Neural progenitor cell (in vitro differentiated cells): ENCODE measurements around the gene CDRT4. TPM values are rescaled to one million over a fixed set of nuclear protein-coding genes. Genes with fewer than 3 reads are reported as not detected.

Experiments used
- DNase-seq: peaks from one replicate; pipeline ENCODE4 v3.0.0-alpha.2; 2016; ENCODE audit warnings: low spot score
- H2AFZ ChIP-seq: fragments of 200-600 bp; sonication (generic); replicated peaks from 2 replicates; pipeline ENCODE4 v1.6.1; 2016; ENCODE audit warnings: antibody characterized with exemption
- H3F3A ChIP-seq: fragments of 200-600 bp; sonication (generic); 2 replicates; pipeline ENCODE4 v1.6.1; 2016; ENCODE audit warnings: antibody characterized with exemption, low read depth
- H3K27ac ChIP-seq: fragments of 200-600 bp; sonication (generic); 2 replicates; pipeline ENCODE4 v1.5.1; 2016; ENCODE audit warnings: mild to moderate bottlenecking
- H3K27me3 ChIP-seq: fragments of 200-600 bp; sonication (generic); 2 replicates; pipeline ENCODE4 v1.6.1; 2016; ENCODE audit warnings: mild to moderate bottlenecking, moderate library complexity
- H3K36me3 ChIP-seq: fragments of 200-600 bp; sonication (generic); 2 replicates; pipeline ENCODE4 v1.5.1; 2016
- H3K4me1 ChIP-seq: fragments of 200-600 bp; sonication (generic); 2 replicates; pipeline ENCODE4 v1.6.1; 2016; ENCODE audit warnings: mixed run types
- H3K4me2 ChIP-seq: fragments of 200-600 bp; sonication (generic); 2 replicates; pipeline ENCODE4 v1.6.1; 2016
- H3K4me3 ChIP-seq: fragments of 200-600 bp; sonication (generic); 2 replicates; pipeline ENCODE4 v1.5.1; 2016
- H3K79me2 ChIP-seq: fragments of 200-600 bp; sonication (generic); 2 replicates; pipeline ENCODE4 v1.6.1; 2016; ENCODE audit warnings: low read depth
- H3K9ac ChIP-seq: fragments of 200-600 bp; sonication (generic); 2 replicates; pipeline ENCODE4 v1.6.1; 2016
- H3K9me3 ChIP-seq: fragments of 200-600 bp; sonication (generic); 2 replicates; pipeline ENCODE4 v1.5.1; 2016; ENCODE audit warnings: low read depth
- H4K20me1 ChIP-seq: fragments of 200-600 bp; sonication (generic); 2 replicates; pipeline ENCODE4 v1.6.1; 2016; ENCODE audit warnings: low read depth
- H3K27ac Mint-ChIP-seq: 3 replicates; pipeline ENCODE4 v1.8.0; 2021; ENCODE audit warnings: mixed read lengths
- H3K27me3 Mint-ChIP-seq: 2 replicates; pipeline ENCODE4 v1.8.0; 2022; ENCODE audit warnings: low read depth, mild to moderate bottlenecking, inconsistent platforms, moderate library complexity, mixed read lengths; ENCODE audit not compliant: insufficient read depth
- H3K36me3 Mint-ChIP-seq: 3 replicates; pipeline ENCODE4 v1.8.0; 2021; ENCODE audit warnings: mixed read lengths
- H3K4me1 Mint-ChIP-seq: 3 replicates; pipeline ENCODE4 v1.8.0; 2021; ENCODE audit warnings: mixed read lengths
- H3K4me3 Mint-ChIP-seq: 3 replicates; pipeline ENCODE4 v1.8.0; 2021; ENCODE audit warnings: mild to moderate bottlenecking, moderate library complexity, mixed read lengths
- H3K9me3 Mint-ChIP-seq: 3 replicates; pipeline ENCODE4 v1.8.0; 2020; ENCODE audit warnings: mixed read lengths
- EZH2 ChIP-seq: fragments of 200-600 bp; sonication (generic); IDR thresholded peaks from 2 replicates; pipeline ENCODE4 v1.6.1; 2017; ENCODE audit warnings: antibody characterized with exemption, mild to moderate bottlenecking, moderate library complexity
- EZH2phosphoT487 ChIP-seq: fragments of 200-600 bp; sonication (generic); IDR thresholded peaks from 2 replicates; pipeline ENCODE4 v1.6.1; 2017; ENCODE audit warnings: antibody characterized with exemption
- total RNA-seq: library from RNA; depleted of rRNA; stranded (reverse); fragments of >200 nt; gene quantifications from 2 replicates; pipeline ENCODE4 v1.2.3, GENCODE V29; 2015; ENCODE audit warnings: low replicate concordance
- TF ChIP-seq, protein P1 (sequence below): fragments of 200-600 bp; sonication (generic); IDR thresholded peaks from 2 replicates; pipeline ENCODE4 v1.5.1; 2017; ENCODE audit warnings: antibody characterized with exemption, mild to moderate bottlenecking

Gene CDRT4
- total RNA-seq, 1 donor from 2014 or later: 18.2 TPM

DNA sequence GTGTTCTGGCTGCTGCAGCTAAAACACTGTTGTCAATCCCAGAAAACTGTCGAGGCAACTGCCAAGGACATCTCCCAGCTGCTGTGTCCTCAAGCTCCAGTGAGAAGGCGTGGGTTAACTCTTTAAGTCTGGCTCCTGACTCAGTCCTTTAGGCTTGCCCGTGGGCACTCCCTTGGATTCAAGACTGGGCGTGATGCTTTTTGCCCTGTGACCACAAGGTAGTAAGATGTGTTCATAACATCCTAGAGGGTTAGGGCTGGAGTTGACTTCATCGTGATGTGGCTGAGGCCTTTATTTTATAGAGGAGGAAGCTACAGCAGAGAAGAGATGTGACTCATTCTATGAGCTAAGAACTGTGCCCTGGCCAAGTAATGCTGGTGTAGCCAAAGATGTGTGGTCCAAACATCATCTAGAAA, 75.1 kb downstream of the CDRT4 start:
- DNase-seq: no peak
- Histone ChIP-seq H3K4me2 (no peak overlapping the region), H3K27me3 (no peaks in the 10 kb centered on the region), H3K36me3 (no peaks in the 10 kb centered on the region), H2AFZ (no peak overlapping the region), H3F3A (no peaks in the 10 kb centered on the region), H3K9me3 (no peaks in the 10 kb centered on the region), H3K4me3 (no peak overlapping the region), H3K27ac (no peak overlapping the region), H3K9ac (no peak overlapping the region), H3K4me1 (no peaks in the 10 kb centered on the region), H3K79me2 (no peaks in the 10 kb centered on the region), H4K20me1 (no peaks in the 10 kb centered on the region)
- Mint-ChIP-seq H3K9me3 (peaks cover 3% of the 10 kb centered on the region), H3K27me3 (peaks cover 3% of the 10 kb centered on the region), H3K4me3 (no peak overlapping the region), H3K27ac (no peak overlapping the region), H3K36me3 (no peaks in the 10 kb centered on the region), H3K4me1 (no peaks in the 10 kb centered on the region)
- TF ChIP-seq EZH2 (no peak), EZH2phosphoT487 (no peak)
- TF ChIP-seq, protein P1, sequence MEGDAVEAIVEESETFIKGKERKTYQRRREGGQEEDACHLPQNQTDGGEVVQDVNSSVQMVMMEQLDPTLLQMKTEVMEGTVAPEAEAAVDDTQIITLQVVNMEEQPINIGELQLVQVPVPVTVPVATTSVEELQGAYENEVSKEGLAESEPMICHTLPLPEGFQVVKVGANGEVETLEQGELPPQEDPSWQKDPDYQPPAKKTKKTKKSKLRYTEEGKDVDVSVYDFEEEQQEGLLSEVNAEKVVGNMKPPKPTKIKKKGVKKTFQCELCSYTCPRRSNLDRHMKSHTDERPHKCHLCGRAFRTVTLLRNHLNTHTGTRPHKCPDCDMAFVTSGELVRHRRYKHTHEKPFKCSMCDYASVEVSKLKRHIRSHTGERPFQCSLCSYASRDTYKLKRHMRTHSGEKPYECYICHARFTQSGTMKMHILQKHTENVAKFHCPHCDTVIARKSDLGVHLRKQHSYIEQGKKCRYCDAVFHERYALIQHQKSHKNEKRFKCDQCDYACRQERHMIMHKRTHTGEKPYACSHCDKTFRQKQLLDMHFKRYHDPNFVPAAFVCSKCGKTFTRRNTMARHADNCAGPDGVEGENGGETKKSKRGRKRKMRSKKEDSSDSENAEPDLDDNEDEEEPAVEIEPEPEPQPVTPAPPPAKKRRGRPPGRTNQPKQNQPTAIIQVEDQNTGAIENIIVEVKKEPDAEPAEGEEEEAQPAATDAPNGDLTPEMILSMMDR: no peak

DNA sequence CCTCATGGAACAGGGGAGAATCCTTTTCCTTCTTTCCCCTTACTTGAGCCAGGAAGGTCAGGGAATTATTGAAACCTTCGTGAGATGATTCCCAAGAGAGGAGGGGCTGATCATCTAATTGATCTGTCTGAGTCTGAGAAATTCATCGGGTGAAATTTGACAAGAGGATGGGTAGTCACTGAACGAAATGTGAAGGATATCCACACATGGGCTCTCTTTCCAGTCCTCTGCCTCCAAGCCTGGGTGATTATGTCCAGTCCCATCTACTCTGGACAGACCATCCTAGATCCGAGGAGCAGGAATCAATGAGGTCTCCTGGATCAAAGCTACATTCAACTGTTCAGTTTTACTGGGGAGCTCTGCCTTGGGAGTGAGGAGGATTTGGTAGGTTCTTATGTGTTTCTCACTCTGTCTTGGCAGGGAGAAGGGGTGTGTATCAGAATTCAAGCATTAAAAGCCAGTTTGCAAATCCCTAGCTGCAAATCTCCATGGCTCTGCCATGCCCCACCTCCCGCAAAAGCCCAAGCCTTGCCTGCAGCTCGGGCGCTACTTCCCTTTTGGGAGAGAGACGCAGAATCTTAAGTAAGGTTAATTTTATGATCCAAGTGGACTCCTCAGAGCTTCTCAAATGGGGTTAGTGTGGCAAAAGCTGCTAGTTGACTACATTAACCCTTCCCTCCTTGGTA, 78.9 kb downstream of the CDRT4 start:
- H3K9me3 Mint-ChIP-seq: peaks cover 4% of the 10 kb centered on the region
- no peak overlapping the region for H3K4me2 ChIP-seq
- H2AFZ ChIP-seq: no peak overlapping the region
- H3K9ac ChIP-seq: no peak overlapping the region
- no peaks in the 10 kb centered on the region for H3K4me1 ChIP-seq
- H3K4me1 Mint-ChIP-seq: peaks cover 7% of the 10 kb centered on the region
- H3K27me3 Mint-ChIP-seq: no peaks in the 10 kb centered on the region
- no peak overlapping the region for H3K4me3 Mint-ChIP-seq
- no peaks in the 10 kb centered on the region for H4K20me1 ChIP-seq
- H3K4me3 ChIP-seq: no peak overlapping the region
- no peaks in the 10 kb centered on the region for H3K36me3 Mint-ChIP-seq
- no peaks in the 10 kb centered on the region for H3K9me3 ChIP-seq
- H3K36me3 ChIP-seq: no peaks in the 10 kb centered on the region
- no peak overlapping the region for H3K27ac Mint-ChIP-seq
- no peaks in the 10 kb centered on the region for H3K79me2 ChIP-seq
- TF ChIP-seq EZH2phosphoT487: no peak
- no peak for TF ChIP-seq EZH2
- TF ChIP-seq, protein P1: no peak
- no peaks in the 10 kb centered on the region for H3F3A ChIP-seq
- H3K27ac ChIP-seq: no peak overlapping the region
- no peaks in the 10 kb centered on the region for H3K27me3 ChIP-seq
- no peak for DNase-seq

DNA sequence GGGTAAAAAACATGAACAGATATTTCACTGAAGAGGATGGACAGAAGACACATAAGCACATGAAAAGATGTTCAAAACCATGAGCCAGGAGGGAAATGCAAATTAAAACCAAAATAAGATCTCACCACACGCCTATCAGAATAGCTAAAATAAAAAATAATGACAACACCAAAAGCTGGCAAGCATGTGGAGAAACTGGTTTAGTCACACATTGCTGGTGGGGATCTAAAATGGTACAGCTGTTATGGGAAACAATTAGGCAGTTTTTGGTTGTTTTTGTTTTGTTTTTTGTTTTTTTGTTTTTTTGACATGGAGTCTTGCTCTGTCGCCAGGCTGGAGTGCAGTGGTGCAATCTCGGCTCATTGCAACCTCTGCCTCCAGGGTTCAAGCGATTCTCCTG, 81.3 kb downstream of the CDRT4 start:
- Histone ChIP-seq H4K20me1 (no peaks in the 10 kb centered on the region), H3K4me3 (no peak overlapping the region), H2AFZ (no peak overlapping the region), H3K27ac (no peak overlapping the region), H3K9me3 (no peaks in the 10 kb centered on the region), H3F3A (no peaks in the 10 kb centered on the region), H3K4me1 (no peaks in the 10 kb centered on the region), H3K4me2 (no peak overlapping the region), H3K36me3 (no peaks in the 10 kb centered on the region), H3K9ac (no peak overlapping the region), H3K27me3 (no peaks in the 10 kb centered on the region), H3K79me2 (no peaks in the 10 kb centered on the region)
- no peak for DNase-seq
- H3K36me3 Mint-ChIP-seq: no peaks in the 10 kb centered on the region
- peaks cover 7% of the 10 kb centered on the region for H3K4me1 Mint-ChIP-seq
- no peak overlapping the region for H3K4me3 Mint-ChIP-seq
- H3K9me3 Mint-ChIP-seq: peaks cover 4% of the 10 kb centered on the region
- TF ChIP-seq EZH2 (no peak), EZH2phosphoT487 (no peak)
- TF ChIP-seq, protein P1: no peak
- no peaks in the 10 kb centered on the region for H3K27me3 Mint-ChIP-seq
- H3K27ac Mint-ChIP-seq: no peak overlapping the region

Other genes starting within 250 kb of the CDRT4 start
- 4.3 and 6.5 TPM in 2 replicates for gene PMP22, start 202.3 kb downstream of the CDRT4 start, total RNA-seq
- gene TEKT3, start 126.0 kb downstream of the CDRT4 start, total RNA-seq: 0.97 TPM in 1 of 2 replicates, not detected in the other
- gene TVP23C, start 95.9 kb upstream of the CDRT4 start, total RNA-seq: 25.4 and 36.0 TPM in 2 replicates
- not detected in 2 replicates for gene FBXW10B, start 152.1 kb upstream of the CDRT4 start, total RNA-seq
- 32.1 and 61.6 TPM in 2 replicates for gene TRIM16, start 216.7 kb upstream of the CDRT4 start, total RNA-seq
- gene ZNF286A, start 232.1 kb upstream of the CDRT4 start, total RNA-seq: 125 and 216 TPM in 2 replicates